DOHH2 (cell line): ENCODE measurements around the gene TMEM53.

Source experiments
- H3F3A ChIP-seq: fragments of 200-600 bp; sonication (generic), shearing (Covaris generic); 2 replicates; pipeline ENCODE4 v1.6.0; 2016; ENCODE audit warnings: antibody characterized with exemption, mild to moderate bottlenecking; ENCODE audit not compliant: control insufficient read depth, insufficient read depth
- H3K27ac ChIP-seq: fragments of 200-600 bp; sonication (generic); 2 replicates; pipeline ENCODE4 v1.5.1; 2014; ENCODE audit warnings: low read depth, mild to moderate bottlenecking, low read length, moderate library complexity
- H3K27me3 ChIP-seq: fragments of 200-600 bp; sonication (generic); 2 replicates; pipeline ENCODE4 v1.6.1; 2014; ENCODE audit warnings: mild to moderate bottlenecking, low read length, mixed read lengths; ENCODE audit not compliant: control insufficient read depth
- H3K36me3 ChIP-seq: fragments of 200-600 bp; sonication (generic); 2 replicates; pipeline ENCODE4 v1.6.1; 2014; ENCODE audit warnings: mild to moderate bottlenecking, low read length, moderate library complexity, mixed read lengths; ENCODE audit not compliant: control insufficient read depth
- H3K4me1 ChIP-seq: fragments of 200-600 bp; sonication (generic); 2 replicates; pipeline ENCODE4 v1.6.1; 2014; ENCODE audit warnings: mild to moderate bottlenecking, low read length, mixed read lengths; ENCODE audit not compliant: control insufficient read depth
- H3K4me2 ChIP-seq: fragments of 200-600 bp; sonication (generic); 2 replicates; pipeline ENCODE4 v1.6.0; 2014; ENCODE audit warnings: mild to moderate bottlenecking, low read length, moderate library complexity
- H3K4me3 ChIP-seq: fragments of 200-600 bp; sonication (generic); 2 replicates; pipeline ENCODE4 v1.5.1; 2014; ENCODE audit warnings: mild to moderate bottlenecking, low read length, mixed read lengths
- H3K79me2 ChIP-seq: fragments of 200-600 bp; sonication (generic); 2 replicates; pipeline ENCODE4 v1.6.1; 2014; ENCODE audit warnings: mild to moderate bottlenecking, low read length, mixed read lengths; ENCODE audit not compliant: control insufficient read depth
- H3K9me2 ChIP-seq: fragments of 200-600 bp; sonication (generic); replicated peaks from 2 replicates; pipeline ENCODE4 v1.6.1; 2014; ENCODE audit warnings: mild to moderate bottlenecking, low read length, mixed read lengths; ENCODE audit not compliant: control insufficient read depth
- H3K9me3 ChIP-seq: fragments of 200-600 bp; sonication (generic); 2 replicates; pipeline ENCODE4 v1.6.1; 2014; ENCODE audit warnings: antibody characterized with exemption, low read length, mixed read lengths; ENCODE audit not compliant: control insufficient read depth, insufficient read depth
- H4K20me1 ChIP-seq: fragments of 200-600 bp; sonication (generic); 2 replicates; pipeline ENCODE4 v1.6.0; 2014; ENCODE audit warnings: low read depth, mild to moderate bottlenecking, antibody characterized with exemption, low read length, moderate library complexity; ENCODE audit not compliant: control insufficient read depth, insufficient read depth
- CTCF ChIP-seq: fragments of 200-600 bp; sonication (generic); IDR thresholded peaks from one replicate; pipeline ENCODE4 v1.5.1; 2014; ENCODE audit warnings: antibody characterized with exemption, mild to moderate bottlenecking, low read depth, low read length; ENCODE audit not compliant: poor library complexity, severe bottlenecking
- EZH2phosphoT487 ChIP-seq: fragments of 200-600 bp; sonication (generic); IDR thresholded peaks from 2 replicates; pipeline ENCODE4 v1.6.1; 2017; ENCODE audit warnings: borderline replicate concordance, mild to moderate bottlenecking, antibody characterized with exemption, low read length, moderate library complexity, mixed read lengths

TMEM53 gene

GRCh38 chr1:44681905-44682882 lies 7.9 kb upstream of the TMEM53 start:
- Histone ChIP-seq H3F3A (no peaks in the 10 kb centered on the region; the same call in 1 of the 2 replicates), H3K4me2 (no peak overlapping the region), H3K36me3 (no peaks in the 10 kb centered on the region), H3K27me3 (no peaks in the 10 kb centered on the region), H3K4me3 (no peak overlapping the region), H3K9me3 (no peaks in the 10 kb centered on the region), H4K20me1 (no peaks in the 10 kb centered on the region), H3K4me1 (peaks cover 19% of the 10 kb centered on the region), H3K9me2 (no peaks in the 10 kb centered on the region), H3K79me2 (no peaks in the 10 kb centered on the region), H3K27ac (no peak overlapping the region)
- TF ChIP-seq CTCF (no peak), EZH2phosphoT487 (no peak)

- Histone ChIP-seq H3F3A (no peaks in the 10 kb centered on the region; the same call in 1 of the 2 replicates), H3K36me3 (no peaks in the 10 kb centered on the region), H3K4me3 (no peak overlapping the region), H3K4me2 (no peak overlapping the region), H3K27ac (no peak overlapping the region), H3K9me2 (no peaks in the 10 kb centered on the region), H4K20me1 (no peaks in the 10 kb centered on the region), H3K79me2 (peaks cover 3% of the 10 kb centered on the region; the same call in 1 of the 2 replicates), H3K9me3 (no peaks in the 10 kb centered on the region), H3K27me3 (no peaks in the 10 kb centered on the region), H3K4me1 (peaks cover 34% of the 10 kb centered on the region)
- no peak for TF ChIP-seq EZH2phosphoT487
- no peak for TF ChIP-seq CTCF
These were observed 5.2 kb upstream of the TMEM53 start for GRCh38 chr1:44679468-44679867.

GRCh38 chr1:44678626-44679025 lies 4.3 kb upstream of the TMEM53 start:
- Histone ChIP-seq H3K27ac (no peak overlapping the region), H3K27me3 (peaks cover 2% of the 10 kb centered on the region; the same call in 1 of the 2 replicates), H3K9me2 (no peaks in the 10 kb centered on the region), H3K4me1 (peaks cover 34% of the 10 kb centered on the region), H3F3A (no peaks in the 10 kb centered on the region; the same call in 1 of the 2 replicates), H3K79me2 (peaks cover 3% of the 10 kb centered on the region; the same call in 1 of the 2 replicates), H3K36me3 (no peaks in the 10 kb centered on the region), H3K9me3 (no peaks in the 10 kb centered on the region), H4K20me1 (no peaks in the 10 kb centered on the region), H3K4me3 (no peak overlapping the region), H3K4me2 (no peak overlapping the region)
- TF ChIP-seq CTCF, result no peak
- no peak for TF ChIP-seq EZH2phosphoT487
